Endothelial cell of umbilical vein (primary cell): Measurements from ENCODE around the gene TLR8. TPM values are rescaled to one million over a fixed set of nuclear protein-coding genes. Genes with fewer than 3 reads are reported as not detected.

Source experiments
- BruUV-seq: library from RNA; stranded (reverse); fragments of 400-500 nt; replicated peaks from 2 replicates; lab custom pipeline; 2021; lab: Mats Ljungman, UMichigan
- CTCF ChIA-PET: fragments of 300-600, 350-600 bp; sonication (Branson Sonifier 250); formaldehyde crosslinking; loops from one replicate; lab custom pipeline; 2021; ENCODE audit warnings: antibody characterized with exemption, inconsistent platforms; lab: Charles Lee
- POLR2A ChIA-PET: fragments of 300-600, 350-600 bp; sonication (Branson Sonifier 250); formaldehyde crosslinking; loops from one replicate; lab custom pipeline; 2021; ENCODE audit warnings: antibody characterized with exemption, inconsistent platforms; lab: Charles Lee
- DNase-seq: peaks from one replicate; pipeline ENCODE4 v3.0.0-alpha.2; 2011; ENCODE audit warnings: low read depth, low spot score
- FAIRE-seq: peaks from 2 replicates; lab custom pipeline; 2011; peaks lifted over from hg19 to GRCh38; lab: Jason Lieb, UNC
- H2AFZ ChIP-seq: 2 replicates; pipeline ENCODE4 v1.6.0; 2012; ENCODE audit warnings: low read depth, low read length, control low read depth, inconsistent platforms
- H3K27ac ChIP-seq: 2 replicates; pipeline ENCODE4 v1.5.1; 2011; ENCODE audit warnings: low read depth, mild to moderate bottlenecking, control low read depth, low read length, moderate library complexity; ENCODE audit not compliant: insufficient read depth
- H3K27me3 ChIP-seq, 2 experiments: 2 replicates each; pipeline versions ENCODE4 v1.6.0 to v1.6.1; 2011; ENCODE audit warnings: low read length in 2 of 2, mixed read lengths in 1 of 2; ENCODE audit not compliant: control insufficient read depth in 2 of 2, insufficient read depth in 2 of 2
- H3K36me3 ChIP-seq, 2 experiments: 2 replicates in 1 of 2; 3 replicates in 1 of 2; pipeline ENCODE4 v1.5.1; 2011; ENCODE audit warnings: low read length in 2 of 2, mild to moderate bottlenecking in 1 of 2, moderate library complexity in 1 of 2; ENCODE audit not compliant: control insufficient read depth in 2 of 2, insufficient read depth in 2 of 2; ENCODE audit errors: extremely low read depth in 1 of 2
- H3K4me1 ChIP-seq: 3 replicates; pipeline ENCODE4 v1.5.1; 2011; ENCODE audit warnings: mild to moderate bottlenecking, low read length; ENCODE audit not compliant: control insufficient read depth, insufficient read depth; ENCODE audit errors: extremely low read depth
- H3K4me2 ChIP-seq: 2 replicates; pipeline ENCODE4 v1.6.1; 2011; ENCODE audit warnings: low read length, control low read depth, mixed read lengths; ENCODE audit not compliant: insufficient read depth
- H3K4me3 ChIP-seq, 3 experiments: fragments of 200-600 bp in 1 of 3; sonication (generic), shearing (Covaris generic) in 1 of 3; replicated peaks in 1 of 3; 2 replicates each; pipeline ENCODE4 v1.5.1; 2011 to 2016; ENCODE audit warnings: control low read depth in 3 of 3, low read length in 3 of 3, mild to moderate bottlenecking in 2 of 3, inconsistent platforms in 1 of 3, low read depth in 1 of 3, moderate library complexity in 1 of 3; ENCODE audit not compliant: insufficient read depth in 1 of 3
- H3K79me2 ChIP-seq: 2 replicates; pipeline ENCODE4 v1.6.0; 2012; ENCODE audit warnings: low read length, inconsistent platforms; ENCODE audit not compliant: control insufficient read depth, insufficient read depth
- H3K9ac ChIP-seq: replicated peaks from 2 replicates; pipeline ENCODE3; 2011; ENCODE audit warnings: low read length, control low read depth; ENCODE audit not compliant: insufficient read depth; ENCODE audit errors: extremely low read depth
- H3K9me1 ChIP-seq: replicated peaks from 3 replicates; pipeline ENCODE4 v1.6.0; 2011; ENCODE audit warnings: mild to moderate bottlenecking, low read length; ENCODE audit not compliant: control insufficient read depth, insufficient read depth; ENCODE audit errors: extremely low read depth
- H3K9me3 ChIP-seq: replicated peaks from 2 replicates; pipeline ENCODE4 v1.5.1; 2012; ENCODE audit warnings: low read length, inconsistent platforms; ENCODE audit not compliant: control insufficient read depth, insufficient read depth
- H4K20me1 ChIP-seq: replicated peaks from 2 replicates; pipeline ENCODE3; 2011; ENCODE audit warnings: mild to moderate bottlenecking, low read length; ENCODE audit not compliant: control insufficient read depth, insufficient read depth; ENCODE audit errors: extremely low read depth
- CTCF ChIP-seq, 2 donors: IDR thresholded peaks; 1 replicate in 1 of 2; 2 replicates in 1 of 2; pipeline ENCODE4 v1.5.1; 2011; ENCODE audit warnings: low read length in 2 of 2, mild to moderate bottlenecking in 2 of 2, moderate library complexity in 2 of 2, control low read depth in 1 of 2, inconsistent platforms in 1 of 2, low read depth in 1 of 2; ENCODE audit not compliant: insufficient read depth in 1 of 2; ENCODE audit errors: extremely low read depth in 1 of 2
- EZH2 ChIP-seq: IDR thresholded peaks from 2 replicates; pipeline ENCODE4 v1.6.1; 2012; ENCODE audit warnings: borderline replicate concordance, low read depth, mild to moderate bottlenecking, moderate library complexity, low read length, inconsistent platforms; ENCODE audit not compliant: severe bottlenecking
- FOS ChIP-seq: IDR thresholded peaks from 2 replicates; pipeline ENCODE4 v1.6.1; 2011; ENCODE audit warnings: mild to moderate bottlenecking, low read length, moderate library complexity, borderline replicate concordance; ENCODE audit not compliant: insufficient read depth
- GATA2 ChIP-seq: IDR thresholded peaks from 2 replicates; pipeline ENCODE4 v1.7.0; 2011; ENCODE audit warnings: low read depth, mild to moderate bottlenecking, moderate library complexity, mixed read lengths, low read length; ENCODE audit not compliant: insufficient read length, insufficient read depth
- JUN ChIP-seq: IDR thresholded peaks from 2 replicates; pipeline ENCODE4 v1.6.1; 2011; ENCODE audit warnings: borderline replicate concordance, low read depth; ENCODE audit not compliant: insufficient read length, insufficient read depth
- MAX ChIP-seq: IDR thresholded peaks from 2 replicates; pipeline ENCODE4 v1.6.1; 2011; ENCODE audit not compliant: insufficient read depth, insufficient read length
- MYC ChIP-seq: IDR thresholded peaks from one replicate; pipeline ENCODE4 v1.6.1; 2011; ENCODE audit warnings: mild to moderate bottlenecking, low read depth, low read length
- POLR2A ChIP-seq: IDR thresholded peaks from 2 replicates; pipeline ENCODE4 v1.6.1; 2012; ENCODE audit warnings: low read depth, mild to moderate bottlenecking, control low read depth, low read length
- POLR2AphosphoS5 ChIP-seq: IDR thresholded peaks from 2 replicates; pipeline ENCODE4 v1.6.1; 2012; ENCODE audit warnings: low read depth, mild to moderate bottlenecking, control low read depth, low read length, moderate library complexity; ENCODE audit not compliant: insufficient read depth
- dilution Hi-C: fragments of 300-500 bp; cut with MboI; formaldehyde crosslinking; loops from one replicate; pipeline ENCODE4 v1.15.0; 2019; ENCODE audit warnings: low sequenced_read_pairs; ENCODE audit not compliant: extremely low pct_ligation_motif_present
- intact Hi-C: fragments of 100-400 bp; cut with micrococcal nuclease; formaldehyde crosslinking; loops from one replicate; pipeline ENCODE4 v1.10.0; 2022
- polyA plus RNA-seq, 4 experiments: library from polyadenylated mRNA; depleted of rRNA in 3 of 4; stranded (reverse) in 3 of 4; unstranded in 1 of 4; fragments of >200 nt; gene quantifications; 2 replicates each; pipeline versions ENCODE4 v1.2.1 to v1.2.3, GENCODE V29; 2011 to 2012; ENCODE audit warnings: missing spikeins in 1 of 4
- total RNA-seq: library from RNA; stranded (reverse); gene quantifications from 2 replicates; pipeline ENCODE4 v1.2.3, GENCODE V29; 2021

TLR8 gene
- total and polyA plus RNA-seq, 2 donors (not counting 3 experiments of a cell fraction or from before 2014, with no cell fraction given) = not detected

- dilution Hi-C loops (no loop called here), intact Hi-C loops (no loop called here)
- H3K4me2 ChIP-seq = no peak overlapping the region
- H3K4me1 ChIP-seq = no peaks in the 10 kb centered on the region
- DNase-seq (no peak), FAIRE-seq (no peak)
- no peak overlapping the region for H3K9ac ChIP-seq
- no peaks in the 10 kb centered on the region for H3K79me2 ChIP-seq
- H3K9me3 ChIP-seq = no peaks in the 10 kb centered on the region
- H2AFZ ChIP-seq = no peak overlapping the region
- peaks cover 0 to 2% of the 10 kb centered on the region in 2 experiments for H3K27me3 ChIP-seq
- POLR2A ChIA-PET = no interaction called here
- TF ChIP-seq POLR2A (no peak), EZH2 (no peak), CTCF (IDR thresholded peaks at IDR 0.05; ENCODE audit: extremely low read depth in 1 of 2, insufficient read depth in 1 of 2, low read depth in 1 of 2, low read length in 2 of 2) (no peak), GATA2 (no peak), MYC (no peak), FOS (no peak), MAX (no peak), POLR2AphosphoS5 (no peak), JUN (no peak)
- no peak overlapping the region for H3K27ac ChIP-seq
- H3K36me3 ChIP-seq = no peaks in the 10 kb centered on the region
- CTCF ChIA-PET = no interaction called here
- no peaks in the 10 kb centered on the region for H4K20me1 ChIP-seq
- H3K9me1 ChIP-seq = no peaks in the 10 kb centered on the region
- no peak overlapping the region for H3K4me3 ChIP-seq
- BruUV-seq = no TSS peak
Observed at GRCh38 chrX:12878536-12878935, 27.9 kb upstream of the TLR8 start.
